ENCODE measurements around the gene PPFIBP1. TPM values are rescaled to one million over a fixed set of nuclear protein-coding genes. Genes with fewer than 3 reads are reported as not detected.

PPFIBP1 gene
- total and polyA plus RNA-seq, 9 of the 15 experiments (the other 6 are each of a cell fraction or from before 2014, with no cell fraction given), result 0.46 to 3.5 (median 1.8) TPM

GRCh38 chr12:27711317-27711682 is 187.3 kb downstream of the PPFIBP1 start (continued):
- TF ChIP-seq ZNF644 (tag; IDR thresholded peaks at IDR 0.05; ENCODE audit: low read depth), result no peak
- no peak for TF ChIP-seq NR2C1 (IDR thresholded peaks at IDR 0.05)
- TF ChIP-seq NR2C1 (tag; IDR thresholded peaks at IDR 0.05), result no peak
- TF ChIP-seq RFX1 (IDR thresholded peaks at IDR 0.05), result no peak
- TF ChIP-seq JUNB (CRISPR knock-in tag; conservative IDR thresholded peaks at IDR 0.05), result no peak
- TF ChIP-seq HMBOX1 (IDR thresholded peaks at IDR 0.05), result 0 out of 2 replicates have a peak, but pooled peaks have one; percentile 31
- TF ChIP-seq, protein P1, sequence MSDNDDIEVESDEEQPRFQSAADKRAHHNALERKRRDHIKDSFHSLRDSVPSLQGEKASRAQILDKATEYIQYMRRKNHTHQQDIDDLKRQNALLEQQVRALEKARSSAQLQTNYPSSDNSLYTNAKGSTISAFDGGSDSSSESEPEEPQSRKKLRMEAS (CRISPR knock-in tag; IDR thresholded peaks at IDR 0.05), result no peak
- peak; percentile 39; the same call in 1 of the 2 replicates for TF ChIP-seq ETV5 (CRISPR knock-in tag; IDR thresholded peaks at IDR 0.05; ENCODE audit: low read depth)
- no peak for TF ChIP-seq RREB1 (CRISPR knock-in tag; IDR thresholded peaks at IDR 0.05)
- TF ChIP-seq TCFL5 (CRISPR knock-in tag; conservative IDR thresholded peaks at IDR 0.05), result no peak
- TF ChIP-seq ZNF764 (CRISPR knock-in tag; IDR thresholded peaks at IDR 0.05; ENCODE audit: low read depth), result no peak
- no peak for TF ChIP-seq HDAC1 (IDR thresholded peaks at IDR 0.05)
- TF ChIP-seq GATAD2B (IDR thresholded peaks at IDR 0.05; ENCODE audit: borderline replicate concordance), result no peak
- TF ChIP-seq SRSF3 (IDR thresholded peaks at IDR 0.05; ENCODE audit: insufficient read depth, low read length), result no peak
- no peak for TF ChIP-seq CEBPG (CRISPR knock-in tag; IDR thresholded peaks at IDR 0.05)
- TF ChIP-seq CEBPG (tag; conservative IDR thresholded peaks at IDR 0.05 in 1 of 2, IDR thresholded peaks at IDR 0.05 in 1 of 2), result no peak
- peak; percentile 66 to 79; a peak in 3 of 4 replicates for TF ChIP-seq KDM1A (IDR thresholded peaks at IDR 0.05)
- TF ChIP-seq ZNF449 (CRISPR knock-in tag; IDR thresholded peaks at IDR 0.05), result no peak
- no peak for TF ChIP-seq ZNF780A (CRISPR knock-in tag; IDR thresholded peaks at IDR 0.05)

Measured in K562 (cell line).